Adrenal gland (tissue), 12 donors: ENCODE data around the gene RPL41. TPM values are rescaled to one million over a fixed set of nuclear protein-coding genes. Genes with fewer than 3 reads are reported as not detected.
A peak's percentile ranks its signal among the peaks of the same experiment; 100 is the strongest.

Source experiments
- DNase-seq, 7 donors: peaks; one replicate each; pipeline ENCODE4 v3.0.0-alpha.2; 2019 to 2020
- H3K27ac ChIP-seq, 5 donors: fragments of 200-600 bp; sonication (generic) in 4 of 5; 1 replicate in 3 of 5; 2 replicates in 2 of 5; pipeline versions ENCODE4 v1.5.1 to v1.8.0; 2016 to 2020; ENCODE audit warnings: mild to moderate bottlenecking in 1 of 5
- H3K27me3 ChIP-seq: fragments of 200-600 bp; 2 replicates; pipeline ENCODE4 v1.8.0; 2021
- H3K36me3 ChIP-seq, 2 donors: fragments of 200-600 bp; replicated peaks in 1 of 2; 1 replicate in 1 of 2; 2 replicates in 1 of 2; pipeline versions ENCODE4 v1.5.1 to v1.8.0; 2018 to 2022
- H3K4me1 ChIP-seq, 2 donors: fragments of 200-600 bp; replicated peaks in 1 of 2; 1 replicate in 1 of 2; 2 replicates in 1 of 2; pipeline versions ENCODE4 v1.5.1 to v1.8.0; 2018 to 2021
- H3K4me3 ChIP-seq, 4 donors: fragments of 200-600 bp; sonication (generic) in 3 of 4; one replicate each; pipeline ENCODE4 v1.5.1; 2016 to 2018
- H3K9me3 ChIP-seq, 3 donors: fragments of 200-600 bp; sonication (generic) in 1 of 3; replicated peaks in 1 of 3; 1 replicate in 2 of 3; 2 replicates in 1 of 3; pipeline versions ENCODE4 v1.5.1 to v1.8.0; 2016 to 2021
- CTCF ChIP-seq, 6 experiments: fragments of 450-650 bp in 4 of 6; fragments of 200-600 bp in 2 of 6; sonication (generic) in 1 of 6; IDR thresholded peaks; 1 replicate in 5 of 6; 2 replicates in 1 of 6; pipeline versions ENCODE4 v1.5.1 to v1.8.0; 2016 to 2021; ENCODE audit warnings: antibody characterized with exemption in 6 of 6, mild to moderate bottlenecking in 2 of 6, moderate library complexity in 1 of 6
- POLR2A ChIP-seq, 2 donors: fragments of 450-650 bp; IDR thresholded peaks; one replicate each; pipeline ENCODE4 v1.6.1; 2017; ENCODE audit warnings: antibody characterized with exemption in 2 of 2, mild to moderate bottlenecking in 2 of 2, moderate library complexity in 1 of 2
- WGBS, 4 donors: extraction: QIAGEN DNeasy Blood & Tissue Kit in 2 of 4; methylation state at CpG; one replicate each; pipeline versions ENCODE4 v1.1.5 to v1.1.7; 2013 to 2017; 5-methylcytosine and 5-hydroxymethylcytosine counted together
- intact Hi-C, 2 donors: fragments of 100-400 bp; cut with DNase I; formaldehyde crosslinking; loops; one replicate each; pipeline versions ENCODE4 v1.14.1 to v1.15.0; 2022 to 2023
- polyA plus RNA-seq, 3 donors: library from polyadenylated mRNA; stranded (reverse); fragments of 200-250 nt in 2 of 3; fragments of 350-450 nt in 1 of 3; fragmentation: Illumina TruSeq in 1 of 3; extraction: RNeasy Lipid Tissue Mini Kit (QIAGEN cat#74804) in 1 of 3; gene quantifications; one replicate each; pipeline ENCODE4 v1.2.3, GENCODE V29; 2013 to 2014
- total RNA-seq, 9 donors: library from RNA; depleted of rRNA in 4 of 9; stranded (reverse); fragments of >200 nt in 4 of 9; fragments of 120-200 nt in 1 of 9; fragmentation: NEBNext Ultra II Directional in 1 of 9; extraction: Animal tissue kit (Norgen Biotek cat#: 25700) in 1 of 9; gene quantifications; one replicate each; pipeline versions ENCODE4 v1.1.0 to v1.2.4, GENCODE V29; 2013 to 2023
- donor health status: healthy with polysubstance abuse.
- donor health status: Bipolar disorder and iron deficiency.
- donor health status: DM: yes; HTN: yes; CAD: no.
- donor health status: DM: no; HTN: no; CAD: no.
- donor health status: DM: no; HTN: no; CAD: no.
- donor health status: DM: yes; HTN: yes; CAD: no.

The RPL41 gene
- total and polyA plus RNA-seq, 12 donors, result 1,635 to 6,204 (median 3,125) TPM

GRCh38 chr12:56082382-56082781 is 34.1 kb upstream of the RPL41 start:
- 67 to 100% (median 90%) methylated on average over 2 of the region's 2 CpGs for WGBS, 4 donors
- peaks cover 7 to 11% of the 10 kb centered on the region in 2 donors for H3K4me1 ChIP-seq
- TF ChIP-seq POLR2A (IDR thresholded peaks at IDR 0.05) (no peak), CTCF (IDR thresholded peaks at IDR 0.05) (no peak)
- no peaks in the 10 kb centered on the region for H3K27me3 ChIP-seq
- H3K4me3 ChIP-seq, result no peak overlapping the region
- intact Hi-C loops, result no loop called here
- no peak overlapping the region for H3K27ac ChIP-seq
- DNase-seq, result no peak
- no peaks in the 10 kb centered on the region for H3K36me3 ChIP-seq
- no peaks in the 10 kb centered on the region for H3K9me3 ChIP-seq

GRCh38 chr12:56082967-56083366 is 33.5 kb upstream of the RPL41 start:
- no peaks in the 10 kb centered on the region for H3K9me3 ChIP-seq
- no peaks in the 10 kb centered on the region for H3K27me3 ChIP-seq
- WGBS, 4 donors, result 48 to 78% (median 69%) methylated on average over 2 to 3 of the region's 3 CpGs
- no peaks in the 10 kb centered on the region for H3K36me3 ChIP-seq
- DNase-seq, result no peak
- intact Hi-C loops, result no loop called here
- no peak overlapping the region for H3K27ac ChIP-seq
- H3K4me3 ChIP-seq, result no peak overlapping the region
- TF ChIP-seq POLR2A (IDR thresholded peaks at IDR 0.05) (no peak), CTCF (IDR thresholded peaks at IDR 0.05) (no peak)
- peaks cover 7 to 11% of the 10 kb centered on the region in 2 donors for H3K4me1 ChIP-seq

- H3K4me3 ChIP-seq, result no peak overlapping the region
- intact Hi-C loops, result no loop called here
- H3K27me3 ChIP-seq, result no peaks in the 10 kb centered on the region
- H3K9me3 ChIP-seq, result no peaks in the 10 kb centered on the region
- DNase-seq, result peak in 5 of 7 donors; percentile 42 to 62 (median 55)
- TF ChIP-seq POLR2A (IDR thresholded peaks at IDR 0.05) (no peak), CTCF (IDR thresholded peaks at IDR 0.05) (peak in 4 of 6 experiments; percentile 28 to 32 (median 30))
- H3K36me3 ChIP-seq, result no peaks in the 10 kb centered on the region
- H3K4me1 ChIP-seq, result peaks cover 4 to 5% of the 10 kb centered on the region in 2 donors
- 78 to 82% (median 79%) methylated on average over 14 to 15 of the region's 15 CpGs for WGBS, 4 donors
- no peak overlapping the region for H3K27ac ChIP-seq
Observed at GRCh38 chr12:56084958-56085543, 31.4 kb upstream of the RPL41 start.

- no peaks in the 10 kb centered on the region for H3K4me1 ChIP-seq
- TF ChIP-seq POLR2A (IDR thresholded peaks at IDR 0.05) (no peak), CTCF (IDR thresholded peaks at IDR 0.05) (no peak)
- no peaks in the 10 kb centered on the region for H3K9me3 ChIP-seq
- H3K27me3 ChIP-seq, result no peaks in the 10 kb centered on the region
- intact Hi-C loops, result no loop called here
- H3K36me3 ChIP-seq, result no peaks in the 10 kb centered on the region
- DNase-seq, result no peak
- no peak overlapping the region for H3K27ac ChIP-seq
- H3K4me3 ChIP-seq, result no peak overlapping the region
- WGBS, 4 donors, result 76 to 88% (median 84%) methylated on average over 3 of the region's 3 CpGs
Observed at GRCh38 chr12:56086096-56086495, 30.3 kb upstream of the RPL41 start.
